Endothelial cell of umbilical vein (primary cell): ENCODE results near the gene EDEM3. TPM values are rescaled to one million over a fixed set of nuclear protein-coding genes. Genes with fewer than 3 reads are reported as not detected.

ENCODE experiments used
- BruUV-seq: library from RNA; stranded (reverse); fragments of 400-500 nt; replicated peaks from 2 replicates; lab custom pipeline; 2021; lab: Mats Ljungman, UMichigan
- CTCF ChIA-PET: fragments of 300-600, 350-600 bp; sonication (Branson Sonifier 250); formaldehyde crosslinking; loops from one replicate; lab custom pipeline; 2021; ENCODE audit warnings: antibody characterized with exemption, inconsistent platforms; lab: Charles Lee
- POLR2A ChIA-PET: fragments of 300-600, 350-600 bp; sonication (Branson Sonifier 250); formaldehyde crosslinking; loops from one replicate; lab custom pipeline; 2021; ENCODE audit warnings: antibody characterized with exemption, inconsistent platforms; lab: Charles Lee
- DNase-seq: peaks from one replicate; pipeline ENCODE4 v3.0.0-alpha.2; 2011; ENCODE audit warnings: low read depth, low spot score
- FAIRE-seq: peaks from 2 replicates; lab custom pipeline; 2011; peaks lifted over from hg19 to GRCh38; lab: Jason Lieb, UNC
- H2AFZ ChIP-seq: 2 replicates; pipeline ENCODE4 v1.6.0; 2012; ENCODE audit warnings: low read depth, low read length, control low read depth, inconsistent platforms
- H3K27ac ChIP-seq: 2 replicates; pipeline ENCODE4 v1.5.1; 2011; ENCODE audit warnings: low read depth, mild to moderate bottlenecking, control low read depth, low read length, moderate library complexity; ENCODE audit not compliant: insufficient read depth
- H3K27me3 ChIP-seq, 2 experiments: 2 replicates each; pipeline versions ENCODE4 v1.6.0 to v1.6.1; 2011; ENCODE audit warnings: low read length in 2 of 2, mixed read lengths in 1 of 2; ENCODE audit not compliant: control insufficient read depth in 2 of 2, insufficient read depth in 2 of 2
- H3K36me3 ChIP-seq, 2 experiments: 2 replicates in 1 of 2; 3 replicates in 1 of 2; pipeline ENCODE4 v1.5.1; 2011; ENCODE audit warnings: low read length in 2 of 2, mild to moderate bottlenecking in 1 of 2, moderate library complexity in 1 of 2; ENCODE audit not compliant: control insufficient read depth in 2 of 2, insufficient read depth in 2 of 2; ENCODE audit errors: extremely low read depth in 1 of 2
- H3K4me1 ChIP-seq: 3 replicates; pipeline ENCODE4 v1.5.1; 2011; ENCODE audit warnings: mild to moderate bottlenecking, low read length; ENCODE audit not compliant: control insufficient read depth, insufficient read depth; ENCODE audit errors: extremely low read depth
- H3K4me2 ChIP-seq: 2 replicates; pipeline ENCODE4 v1.6.1; 2011; ENCODE audit warnings: low read length, control low read depth, mixed read lengths; ENCODE audit not compliant: insufficient read depth
- H3K4me3 ChIP-seq, 3 experiments: fragments of 200-600 bp in 1 of 3; sonication (generic), shearing (Covaris generic) in 1 of 3; replicated peaks in 1 of 3; 2 replicates each; pipeline ENCODE4 v1.5.1; 2011 to 2016; ENCODE audit warnings: control low read depth in 3 of 3, low read length in 3 of 3, mild to moderate bottlenecking in 2 of 3, inconsistent platforms in 1 of 3, low read depth in 1 of 3, moderate library complexity in 1 of 3; ENCODE audit not compliant: insufficient read depth in 1 of 3
- H3K79me2 ChIP-seq: 2 replicates; pipeline ENCODE4 v1.6.0; 2012; ENCODE audit warnings: low read length, inconsistent platforms; ENCODE audit not compliant: control insufficient read depth, insufficient read depth
- H3K9ac ChIP-seq: replicated peaks from 2 replicates; pipeline ENCODE3; 2011; ENCODE audit warnings: low read length, control low read depth; ENCODE audit not compliant: insufficient read depth; ENCODE audit errors: extremely low read depth
- H3K9me1 ChIP-seq: replicated peaks from 3 replicates; pipeline ENCODE4 v1.6.0; 2011; ENCODE audit warnings: mild to moderate bottlenecking, low read length; ENCODE audit not compliant: control insufficient read depth, insufficient read depth; ENCODE audit errors: extremely low read depth
- H3K9me3 ChIP-seq: replicated peaks from 2 replicates; pipeline ENCODE4 v1.5.1; 2012; ENCODE audit warnings: low read length, inconsistent platforms; ENCODE audit not compliant: control insufficient read depth, insufficient read depth
- H4K20me1 ChIP-seq: replicated peaks from 2 replicates; pipeline ENCODE3; 2011; ENCODE audit warnings: mild to moderate bottlenecking, low read length; ENCODE audit not compliant: control insufficient read depth, insufficient read depth; ENCODE audit errors: extremely low read depth
- EZH2 ChIP-seq: IDR thresholded peaks from 2 replicates; pipeline ENCODE4 v1.6.1; 2012; ENCODE audit warnings: borderline replicate concordance, low read depth, mild to moderate bottlenecking, moderate library complexity, low read length, inconsistent platforms; ENCODE audit not compliant: severe bottlenecking
- FOS ChIP-seq: IDR thresholded peaks from 2 replicates; pipeline ENCODE4 v1.6.1; 2011; ENCODE audit warnings: mild to moderate bottlenecking, low read length, moderate library complexity, borderline replicate concordance; ENCODE audit not compliant: insufficient read depth
- GATA2 ChIP-seq: IDR thresholded peaks from 2 replicates; pipeline ENCODE4 v1.7.0; 2011; ENCODE audit warnings: low read depth, mild to moderate bottlenecking, moderate library complexity, mixed read lengths, low read length; ENCODE audit not compliant: insufficient read length, insufficient read depth
- JUN ChIP-seq: IDR thresholded peaks from 2 replicates; pipeline ENCODE4 v1.6.1; 2011; ENCODE audit warnings: borderline replicate concordance, low read depth; ENCODE audit not compliant: insufficient read length, insufficient read depth
- MYC ChIP-seq: IDR thresholded peaks from one replicate; pipeline ENCODE4 v1.6.1; 2011; ENCODE audit warnings: mild to moderate bottlenecking, low read depth, low read length
- POLR2A ChIP-seq: IDR thresholded peaks from 2 replicates; pipeline ENCODE4 v1.6.1; 2012; ENCODE audit warnings: low read depth, mild to moderate bottlenecking, control low read depth, low read length
- POLR2AphosphoS5 ChIP-seq: IDR thresholded peaks from 2 replicates; pipeline ENCODE4 v1.6.1; 2012; ENCODE audit warnings: low read depth, mild to moderate bottlenecking, control low read depth, low read length, moderate library complexity; ENCODE audit not compliant: insufficient read depth
- dilution Hi-C: fragments of 300-500 bp; cut with MboI; formaldehyde crosslinking; loops from one replicate; pipeline ENCODE4 v1.15.0; 2019; ENCODE audit warnings: low sequenced_read_pairs; ENCODE audit not compliant: extremely low pct_ligation_motif_present
- intact Hi-C: fragments of 100-400 bp; cut with micrococcal nuclease; formaldehyde crosslinking; loops from one replicate; pipeline ENCODE4 v1.10.0; 2022
- polyA plus RNA-seq, 4 experiments: library from polyadenylated mRNA; depleted of rRNA in 3 of 4; stranded (reverse) in 3 of 4; unstranded in 1 of 4; fragments of >200 nt; gene quantifications; 2 replicates each; pipeline versions ENCODE4 v1.2.1 to v1.2.3, GENCODE V29; 2011 to 2012; ENCODE audit warnings: missing spikeins in 1 of 4
- total RNA-seq: library from RNA; stranded (reverse); gene quantifications from 2 replicates; pipeline ENCODE4 v1.2.3, GENCODE V29; 2021
- TF ChIP-seq, protein P1 (sequence below), 2 donors: IDR thresholded peaks; 1 replicate in 1 of 2; 2 replicates in 1 of 2; pipeline ENCODE4 v1.5.1; 2011; ENCODE audit warnings: low read length in 2 of 2, mild to moderate bottlenecking in 2 of 2, moderate library complexity in 2 of 2, control low read depth in 1 of 2, inconsistent platforms in 1 of 2, low read depth in 1 of 2; ENCODE audit not compliant: insufficient read depth in 1 of 2; ENCODE audit errors: extremely low read depth in 1 of 2
- TF ChIP-seq, protein P2 (sequence below): IDR thresholded peaks from 2 replicates; pipeline ENCODE4 v1.6.1; 2011; ENCODE audit not compliant: insufficient read depth, insufficient read length

Gene EDEM3
- total and polyA plus RNA-seq, 2 donors (not counting 3 experiments of a cell fraction or from before 2014, with no cell fraction given), result 6.6 to 26.3 TPM

DNA sequence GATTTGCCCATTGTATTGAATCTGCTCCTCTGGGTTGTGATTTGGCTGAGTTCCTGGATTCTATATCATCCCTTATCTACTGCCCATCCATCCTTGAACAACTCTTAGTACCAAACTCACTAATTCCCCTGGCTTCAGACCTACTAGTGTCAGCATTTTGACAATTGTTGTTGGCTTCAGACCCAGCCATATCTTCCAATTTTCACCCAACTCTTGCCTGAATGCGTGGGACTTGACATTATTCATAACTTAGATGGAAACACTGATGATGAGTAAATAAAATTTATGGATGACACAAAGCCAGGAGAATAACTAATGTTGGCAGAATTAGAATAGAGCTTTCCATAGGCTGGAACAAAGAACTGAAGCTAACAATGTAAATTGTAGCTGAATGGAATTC is 27.3 kb upstream of the EDEM3 start:
- Histone ChIP-seq H3K4me1 (no peaks in the 10 kb centered on the region), H3K9me3 (no peaks in the 10 kb centered on the region), H2AFZ (no peak overlapping the region), H3K79me2 (no peaks in the 10 kb centered on the region), H3K9ac (no peak overlapping the region), H3K27me3 (no peaks in the 10 kb centered on the region), H3K36me3 (no peaks in the 10 kb centered on the region), H3K4me2 (no peak overlapping the region), H3K27ac (no peak overlapping the region), H3K9me1 (no peaks in the 10 kb centered on the region), H3K4me3 (no peak overlapping the region), H4K20me1 (no peaks in the 10 kb centered on the region)
- TF ChIP-seq EZH2 (no peak), POLR2AphosphoS5 (no peak), GATA2 (no peak), FOS (no peak), MYC (no peak), POLR2A (no peak), JUN (no peak)
- TF ChIP-seq, protein P1, sequence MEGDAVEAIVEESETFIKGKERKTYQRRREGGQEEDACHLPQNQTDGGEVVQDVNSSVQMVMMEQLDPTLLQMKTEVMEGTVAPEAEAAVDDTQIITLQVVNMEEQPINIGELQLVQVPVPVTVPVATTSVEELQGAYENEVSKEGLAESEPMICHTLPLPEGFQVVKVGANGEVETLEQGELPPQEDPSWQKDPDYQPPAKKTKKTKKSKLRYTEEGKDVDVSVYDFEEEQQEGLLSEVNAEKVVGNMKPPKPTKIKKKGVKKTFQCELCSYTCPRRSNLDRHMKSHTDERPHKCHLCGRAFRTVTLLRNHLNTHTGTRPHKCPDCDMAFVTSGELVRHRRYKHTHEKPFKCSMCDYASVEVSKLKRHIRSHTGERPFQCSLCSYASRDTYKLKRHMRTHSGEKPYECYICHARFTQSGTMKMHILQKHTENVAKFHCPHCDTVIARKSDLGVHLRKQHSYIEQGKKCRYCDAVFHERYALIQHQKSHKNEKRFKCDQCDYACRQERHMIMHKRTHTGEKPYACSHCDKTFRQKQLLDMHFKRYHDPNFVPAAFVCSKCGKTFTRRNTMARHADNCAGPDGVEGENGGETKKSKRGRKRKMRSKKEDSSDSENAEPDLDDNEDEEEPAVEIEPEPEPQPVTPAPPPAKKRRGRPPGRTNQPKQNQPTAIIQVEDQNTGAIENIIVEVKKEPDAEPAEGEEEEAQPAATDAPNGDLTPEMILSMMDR (IDR thresholded peaks at IDR 0.05; ENCODE audit: extremely low read depth in 1 of 2, insufficient read depth in 1 of 2, low read depth in 1 of 2, low read length in 2 of 2), result no peak
- TF ChIP-seq, protein P2, sequence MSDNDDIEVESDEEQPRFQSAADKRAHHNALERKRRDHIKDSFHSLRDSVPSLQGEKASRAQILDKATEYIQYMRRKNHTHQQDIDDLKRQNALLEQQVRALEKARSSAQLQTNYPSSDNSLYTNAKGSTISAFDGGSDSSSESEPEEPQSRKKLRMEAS, result no peak
- FAIRE-seq (no peak), DNase-seq (no peak)
- dilution Hi-C loops (no loop called here), intact Hi-C loops (no loop called here)
- CTCF ChIA-PET, result interaction anchor here (0.8 kb wide), 1 partner anchor 23 kb away, joined by 3 read pairs; no protein-coding TSS in a partner anchor
- POLR2A ChIA-PET, result no interaction called here
- BruUV-seq, result no TSS peak
